RKO (cell line): Measurements from ENCODE around the gene SLC6A8.
"Not testable (repeated sequence)": the region's sequence is repeated elsewhere in the genome, so short reads cannot be mapped to it uniquely, and the experiment has no call there.

Source experiments
- DNase-seq: peaks from one replicate; pipeline ENCODE4 v3.0.0-alpha.2; 2016; ENCODE audit warnings: low spot score

The SLC6A8 gene

DNA sequence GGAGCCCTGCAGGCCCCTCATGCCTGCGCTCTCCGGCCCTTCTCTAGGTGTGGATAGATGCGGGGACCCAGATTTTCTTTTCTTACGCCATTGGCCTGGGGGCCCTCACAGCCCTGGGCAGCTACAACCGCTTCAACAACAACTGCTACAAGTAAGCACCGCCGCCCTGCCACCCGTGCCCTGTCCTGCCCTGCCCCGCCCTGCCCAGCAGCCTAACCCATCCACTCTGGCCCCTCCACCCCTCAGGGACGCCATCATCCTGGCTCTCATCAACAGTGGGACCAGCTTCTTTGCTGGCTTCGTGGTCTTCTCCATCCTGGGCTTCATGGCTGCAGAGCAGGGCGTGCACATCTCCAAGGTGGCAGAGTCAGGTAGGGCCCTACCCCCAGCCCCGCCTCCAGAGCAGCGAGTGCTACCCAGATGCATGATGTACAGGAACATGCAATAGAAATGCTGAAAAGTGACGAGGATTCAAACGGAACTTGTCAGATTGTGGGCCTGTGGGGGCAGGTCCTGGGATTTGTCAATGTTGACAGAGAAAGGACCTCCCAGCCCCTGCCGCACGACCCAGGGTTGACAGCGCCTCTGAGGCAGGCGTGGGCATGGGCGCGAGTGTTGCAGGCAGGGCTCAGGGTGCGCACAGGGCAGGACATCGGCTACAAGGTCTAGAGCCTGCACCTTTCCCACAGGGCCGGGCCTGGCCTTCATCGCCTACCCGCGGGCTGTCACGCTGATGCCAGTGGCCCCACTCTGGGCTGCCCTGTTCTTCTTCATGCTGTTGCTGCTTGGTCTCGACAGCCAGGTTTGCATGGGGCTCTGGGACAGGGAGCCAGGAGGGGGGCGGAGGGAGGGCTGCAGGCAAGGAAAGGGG is 5.7 kb downstream of the SLC6A8 start:
- no peak for DNase-seq

DNA sequence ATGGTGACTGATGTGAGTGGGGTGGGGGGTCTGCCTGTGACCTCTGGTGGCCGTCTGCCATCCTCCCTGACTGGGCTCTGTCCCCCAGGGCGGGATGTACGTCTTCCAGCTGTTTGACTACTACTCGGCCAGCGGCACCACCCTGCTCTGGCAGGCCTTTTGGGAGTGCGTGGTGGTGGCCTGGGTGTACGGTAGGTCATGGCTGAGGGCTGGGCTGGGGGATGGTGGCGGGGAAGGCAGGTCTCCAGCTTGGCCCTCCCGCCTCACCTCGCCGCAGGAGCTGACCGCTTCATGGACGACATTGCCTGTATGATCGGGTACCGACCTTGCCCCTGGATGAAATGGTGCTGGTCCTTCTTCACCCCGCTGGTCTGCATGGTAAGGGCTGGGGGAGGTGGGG is 6.5 kb downstream of the SLC6A8 start:
- not testable (repeated sequence) for DNase-seq

DNA sequence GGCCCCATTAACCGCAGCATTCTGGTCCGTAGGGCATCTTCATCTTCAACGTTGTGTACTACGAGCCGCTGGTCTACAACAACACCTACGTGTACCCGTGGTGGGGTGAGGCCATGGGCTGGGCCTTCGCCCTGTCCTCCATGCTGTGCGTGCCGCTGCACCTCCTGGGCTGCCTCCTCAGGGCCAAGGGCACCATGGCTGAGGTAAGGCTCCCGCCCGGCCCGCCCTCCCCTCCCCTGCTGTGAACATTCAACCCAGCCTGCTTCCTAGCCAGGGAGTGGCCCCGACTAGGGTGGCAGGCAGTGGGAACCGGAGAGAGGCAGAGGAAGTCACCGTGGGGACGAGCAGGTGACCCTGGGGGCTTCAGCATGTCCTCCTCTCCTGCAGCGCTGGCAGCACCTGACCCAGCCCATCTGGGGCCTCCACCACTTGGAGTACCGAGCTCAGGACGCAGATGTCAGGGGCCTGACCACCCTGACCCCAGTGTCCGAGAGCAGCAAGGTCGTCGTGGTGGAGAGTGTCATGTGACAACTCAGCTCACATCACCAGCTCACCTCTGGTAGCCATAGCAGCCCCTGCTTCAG is 7.1 kb downstream of the SLC6A8 start:
- no peak for DNase-seq

DNA sequence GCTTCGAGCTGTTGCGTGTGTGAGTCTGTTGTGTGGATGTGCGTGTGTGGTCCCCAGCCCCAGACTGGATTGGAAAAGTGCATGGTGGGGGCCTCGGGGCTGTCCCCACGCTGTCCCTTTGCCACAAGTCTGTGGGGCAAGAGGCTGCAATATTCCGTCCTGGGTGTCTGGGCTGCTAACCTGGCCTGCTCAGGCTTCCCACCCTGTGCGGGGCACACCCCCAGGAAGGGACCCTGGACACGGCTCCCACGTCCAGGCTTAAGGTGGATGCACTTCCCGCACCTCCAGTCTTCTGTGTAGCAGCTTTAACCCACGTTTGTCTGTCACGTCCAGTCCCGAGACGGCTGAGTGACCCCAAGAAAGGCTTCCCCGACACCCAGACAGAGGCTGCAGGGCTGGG is 8.4 kb downstream of the SLC6A8 start:
- no peak for DNase-seq

DNA sequence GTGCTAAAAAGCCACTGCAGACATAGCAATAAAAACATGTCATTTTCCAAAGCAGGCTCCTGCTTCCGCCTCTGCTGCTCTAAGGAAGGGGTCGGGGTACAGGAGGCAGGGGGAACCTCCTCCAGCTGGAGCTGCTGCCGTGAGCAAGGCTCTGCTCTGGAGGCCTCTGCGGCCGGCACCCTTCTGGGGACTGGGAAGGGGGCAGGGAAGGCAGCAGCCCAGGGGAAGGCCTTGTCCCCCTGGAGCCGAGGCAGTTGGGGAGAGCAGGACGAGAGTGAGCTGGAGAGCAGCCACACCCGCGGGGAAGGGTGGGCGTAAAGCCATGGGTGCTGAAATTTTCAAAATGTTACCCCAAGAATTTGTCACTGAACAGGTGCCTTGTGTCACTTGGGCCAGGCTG is 8.8 kb downstream of the SLC6A8 start:
- not testable (repeated sequence) for DNase-seq

DNA sequence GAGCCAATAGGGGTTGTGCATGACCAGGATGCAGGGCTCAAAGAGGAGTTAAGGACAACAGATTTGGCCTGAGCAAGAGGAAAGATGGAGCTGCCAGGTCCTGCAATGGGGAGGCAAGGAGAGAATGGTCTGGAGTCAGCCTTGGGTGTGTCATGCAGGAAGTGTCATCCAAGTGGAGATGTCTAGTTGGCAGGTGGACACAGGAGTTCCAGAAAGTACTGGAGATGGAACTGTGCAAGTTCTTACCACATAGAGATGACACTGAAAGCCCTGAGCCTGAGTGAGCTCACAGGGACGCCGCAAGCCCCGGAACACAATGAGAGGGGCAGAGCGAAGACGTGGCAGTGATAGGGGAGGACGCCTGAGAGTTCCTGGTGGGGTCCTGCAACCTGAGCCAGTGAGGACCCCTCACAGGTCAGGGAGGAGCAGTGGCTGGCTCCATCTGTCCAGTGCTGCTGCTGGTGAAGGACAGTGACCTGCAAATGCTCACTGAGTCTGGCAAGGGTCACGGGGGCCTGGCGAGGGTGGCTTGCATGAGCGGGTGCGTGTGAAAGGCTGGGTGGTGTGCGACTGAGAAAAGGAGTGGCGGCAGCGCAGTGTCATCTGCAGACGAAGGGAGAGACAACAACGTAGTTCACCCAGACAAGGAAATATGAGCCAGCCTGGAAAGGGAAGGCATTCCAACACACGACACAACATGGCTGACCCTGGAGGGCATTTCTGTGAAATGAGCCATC is 9.4 kb downstream of the SLC6A8 start:
- DNase-seq, result not testable (repeated sequence)

DNA sequence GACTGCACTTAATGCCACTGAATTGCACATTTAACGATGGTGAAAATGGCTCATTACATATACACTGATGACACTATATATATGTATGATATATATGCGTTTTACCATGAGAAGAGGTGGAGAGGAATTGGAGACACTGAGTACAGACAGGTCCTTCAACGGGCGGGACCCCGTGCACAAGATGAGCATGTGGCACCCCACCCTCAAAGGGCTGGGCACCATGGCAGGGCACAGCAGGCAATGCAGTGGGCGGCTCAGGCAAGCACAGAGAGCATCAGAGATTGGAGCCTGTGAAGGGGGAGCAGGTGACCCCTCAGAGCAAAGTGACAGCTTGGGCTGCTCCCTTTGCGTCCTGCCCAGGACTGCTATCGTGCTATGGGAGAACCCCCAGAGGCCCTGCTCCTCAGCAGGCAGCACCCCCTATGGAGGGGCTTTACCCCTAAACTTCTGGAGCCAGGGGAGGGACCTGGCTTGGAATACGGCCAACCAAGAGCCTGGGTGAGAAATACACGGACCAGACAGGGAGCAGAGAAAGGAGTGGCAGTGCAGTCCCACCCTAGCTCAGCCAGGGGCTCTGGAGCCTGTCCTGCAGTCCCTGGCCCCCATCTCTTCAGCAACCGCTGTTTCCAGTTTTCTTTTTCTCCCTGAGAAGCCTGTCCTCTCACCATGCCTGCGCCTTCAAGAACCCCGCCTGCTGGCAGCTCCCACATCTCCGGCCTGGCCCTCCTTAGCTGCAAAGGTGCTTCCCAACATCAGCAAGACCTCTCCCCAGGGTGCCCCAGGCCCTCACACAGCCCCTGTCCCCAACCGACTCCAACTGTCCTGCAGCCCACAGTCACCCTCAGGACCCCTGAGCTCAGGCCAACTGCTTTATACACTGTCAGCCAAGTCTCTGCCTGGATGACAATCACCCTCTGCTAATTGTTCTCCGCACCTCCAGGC is 10.5 kb downstream of the SLC6A8 start:
- DNase-seq, result no peak

DNA sequence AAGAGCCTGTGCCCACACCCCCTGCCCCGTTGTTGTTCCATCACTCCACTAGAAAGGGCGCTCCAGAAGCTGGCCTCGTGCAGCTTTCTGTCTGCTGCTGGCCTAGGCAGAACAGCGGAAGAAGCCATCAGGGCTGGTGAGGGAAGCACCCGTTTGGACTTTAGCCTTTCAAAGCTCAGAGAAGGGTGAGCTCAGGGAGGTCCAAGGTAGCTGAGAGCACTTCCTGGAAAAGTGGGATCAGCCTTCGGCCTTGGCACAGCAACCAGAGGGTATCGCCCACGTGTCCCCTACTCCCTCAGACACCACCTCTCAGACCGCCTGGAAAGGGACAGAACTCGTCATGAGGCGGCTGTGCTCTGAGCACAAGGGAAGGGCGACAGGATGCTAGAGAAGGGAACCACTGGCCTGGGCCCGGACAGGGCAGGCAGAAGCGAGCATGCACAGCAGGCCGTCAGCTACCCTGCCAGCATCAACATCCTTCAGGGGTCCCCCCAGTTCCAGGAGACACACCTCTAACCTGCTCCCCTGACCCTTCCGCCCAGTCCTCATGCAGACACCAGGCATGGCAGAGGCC is 11.6 kb downstream of the SLC6A8 start:
- DNase-seq, result not testable (repeated sequence)

DNA sequence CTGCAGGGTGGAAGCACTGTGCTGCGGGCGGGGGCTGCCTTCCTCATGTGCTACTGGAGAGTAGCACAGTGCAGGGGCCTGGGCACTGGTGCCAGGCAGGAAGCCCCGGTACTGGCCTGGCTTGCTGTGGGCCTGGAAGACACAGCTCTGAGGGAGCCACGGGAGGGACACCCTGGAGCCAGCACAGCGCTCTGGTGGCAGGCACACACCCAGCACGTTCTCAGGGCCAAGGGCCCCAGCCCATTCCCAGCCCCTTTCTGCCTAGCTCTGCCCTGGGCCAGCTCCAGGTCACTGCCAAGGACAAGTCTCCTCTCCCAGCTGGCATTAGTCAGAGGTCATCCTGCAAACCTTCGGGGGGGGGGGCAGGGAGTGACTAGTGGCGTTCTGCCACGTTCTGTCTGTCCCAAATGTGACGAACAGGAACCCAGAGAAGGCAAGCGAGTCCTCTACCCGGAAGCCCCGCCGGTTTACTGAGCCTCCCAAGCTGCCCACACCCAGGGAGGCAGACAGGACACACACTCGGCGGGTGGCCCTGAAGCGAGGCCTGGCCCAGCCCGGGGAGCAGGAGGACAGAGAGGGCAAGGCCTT is 12.2 kb downstream of the SLC6A8 start:
- DNase-seq, result not testable (repeated sequence)

DNA sequence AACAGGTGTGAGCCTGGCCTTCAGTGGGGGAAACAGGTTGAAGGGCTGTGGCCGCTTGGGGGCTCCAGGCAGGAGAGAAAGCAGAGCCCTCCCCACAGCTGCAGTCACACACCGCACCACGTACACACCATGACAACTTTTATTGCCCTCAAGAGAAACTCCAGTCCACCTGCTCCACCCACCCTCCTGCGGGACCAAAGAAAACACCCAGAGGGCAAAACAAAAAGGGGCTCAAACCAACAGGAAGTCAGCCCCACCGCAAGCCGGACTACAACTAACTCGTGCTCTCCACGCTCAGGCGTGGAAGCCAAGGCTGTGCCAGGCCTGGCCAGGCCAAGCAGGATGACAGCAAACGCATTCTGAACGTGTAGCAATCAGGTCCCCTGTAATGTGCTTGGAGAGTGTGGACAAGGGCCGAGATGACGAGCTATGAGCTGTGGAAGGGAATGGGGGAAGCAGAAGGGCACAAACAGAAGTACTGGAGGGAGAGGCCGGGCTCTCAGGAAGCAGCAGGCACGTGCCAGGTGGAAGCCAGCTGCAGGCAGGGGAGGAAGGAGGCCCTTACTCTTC is 12.7 kb downstream of the SLC6A8 start:
- DNase-seq, result no peak

DNA sequence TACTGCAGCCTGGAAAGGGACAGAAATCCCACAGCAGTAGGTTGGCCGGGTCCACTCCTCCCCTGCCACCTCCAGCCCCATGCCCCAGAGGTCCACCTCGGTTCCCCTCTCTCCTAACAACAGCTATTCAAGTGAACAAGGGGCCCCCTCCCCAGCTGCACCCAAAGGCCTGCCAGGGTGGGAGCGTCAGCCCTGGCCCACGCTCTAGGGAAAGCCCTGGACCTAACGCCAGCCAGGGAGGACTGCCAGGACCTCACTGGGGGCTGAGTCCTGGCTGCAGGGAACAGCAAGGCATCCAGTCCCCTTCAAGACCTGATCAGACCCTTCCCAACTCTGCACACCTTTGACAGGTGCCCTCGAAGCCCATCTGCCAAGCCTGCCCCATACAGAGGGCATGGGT is 13.2 kb downstream of the SLC6A8 start:
- DNase-seq, result no peak

DNA sequence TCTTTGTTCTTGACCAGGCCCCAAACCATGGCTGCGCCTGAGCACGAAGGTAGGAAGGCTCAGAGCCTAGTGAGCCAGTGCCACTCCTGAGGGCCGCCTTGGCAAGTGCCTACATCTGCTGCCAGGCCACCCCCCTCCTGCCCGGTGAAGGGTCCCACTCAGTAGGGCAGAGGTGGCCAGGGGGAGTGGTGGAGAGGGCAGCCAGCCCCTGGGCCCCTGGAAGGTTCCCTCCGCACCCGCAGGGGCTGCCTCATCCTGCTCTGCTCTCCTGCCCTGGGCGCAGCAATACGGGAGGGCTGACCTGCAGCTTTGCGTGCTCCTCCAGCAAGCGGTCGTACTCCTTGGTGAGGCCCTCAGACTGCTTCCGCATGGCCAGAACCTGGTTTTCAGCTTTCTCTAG is 14.0 kb downstream of the SLC6A8 start:
- no peak for DNase-seq

DNA sequence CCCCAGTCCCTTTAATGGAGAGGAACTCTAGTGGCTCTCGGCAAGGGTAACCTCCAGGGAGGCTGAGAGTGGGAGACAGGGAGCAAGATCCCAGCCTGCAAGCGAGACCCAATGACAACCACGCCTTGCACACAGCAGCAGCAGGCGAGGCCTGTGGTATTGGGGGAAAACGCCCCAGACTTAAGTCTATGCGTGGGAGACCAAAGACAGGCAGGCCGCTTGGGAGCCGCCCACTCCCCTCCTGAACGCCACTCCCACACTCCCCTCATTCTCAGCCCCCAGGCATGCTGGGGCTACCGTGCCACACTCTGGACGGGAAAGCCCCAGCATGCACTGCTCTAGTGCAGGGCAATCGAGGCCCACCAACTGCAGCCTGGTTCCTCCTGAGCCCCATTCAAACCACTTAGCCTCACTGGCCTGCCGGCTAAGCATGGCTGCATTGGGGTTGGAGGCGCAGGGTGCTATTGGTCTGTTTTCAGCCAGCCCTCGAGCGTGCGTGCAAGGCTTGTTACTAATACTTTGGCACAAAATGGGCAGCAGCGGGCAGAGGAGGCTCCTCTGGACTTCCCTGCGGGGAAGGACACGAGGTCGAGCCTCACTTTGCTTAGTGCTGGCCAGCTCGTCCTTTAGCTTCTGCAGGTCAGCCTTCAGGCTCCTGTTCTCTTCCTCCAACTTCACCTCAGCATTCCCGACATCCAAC is 14.8 kb downstream of the SLC6A8 start:
- no peak for DNase-seq

DNA sequence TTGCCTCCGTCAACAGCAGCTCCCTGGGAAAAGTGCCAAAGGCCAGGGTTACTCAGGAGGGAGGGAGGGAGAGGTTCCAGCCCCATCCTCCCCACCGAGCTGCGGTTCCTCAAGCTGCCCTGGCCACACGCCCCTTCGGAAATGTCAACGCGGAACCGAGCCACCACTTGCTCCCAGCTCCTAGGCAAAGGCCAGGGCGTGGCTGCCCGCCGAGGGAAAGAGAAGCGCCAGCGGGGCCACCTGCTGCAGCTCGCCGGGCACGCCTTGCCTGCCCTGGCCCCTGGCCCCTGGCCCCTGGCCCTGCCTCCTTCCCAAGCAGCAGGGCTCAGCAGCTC is 15.3 kb downstream of the SLC6A8 start:
- no peak for DNase-seq

DNA sequence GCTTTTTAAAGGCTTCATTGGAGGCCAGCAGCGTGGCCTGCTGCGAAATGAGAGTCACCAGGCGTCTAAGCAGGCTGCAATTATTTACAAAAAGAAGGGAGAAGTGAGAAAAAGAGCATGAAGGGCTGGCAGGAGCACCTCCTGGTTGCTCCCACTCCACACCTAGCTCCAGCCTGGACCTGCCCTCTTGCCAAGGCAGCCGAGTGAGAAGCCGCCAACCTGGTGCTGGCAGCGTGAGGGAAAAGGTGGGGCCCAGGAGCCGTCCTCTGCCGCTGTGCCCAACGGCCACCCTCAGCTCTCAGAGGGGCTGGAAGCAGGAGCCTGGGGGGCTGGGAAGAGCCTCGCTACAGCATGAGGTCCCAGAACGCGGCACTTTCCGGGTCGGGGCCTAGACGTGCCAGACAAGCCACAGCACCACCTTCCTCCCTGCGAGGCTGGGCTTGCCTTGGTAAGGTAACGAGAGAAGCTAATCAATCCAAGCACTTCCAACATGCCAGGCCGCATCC is 16.3 kb downstream of the SLC6A8 start:
- no peak for DNase-seq

DNA sequence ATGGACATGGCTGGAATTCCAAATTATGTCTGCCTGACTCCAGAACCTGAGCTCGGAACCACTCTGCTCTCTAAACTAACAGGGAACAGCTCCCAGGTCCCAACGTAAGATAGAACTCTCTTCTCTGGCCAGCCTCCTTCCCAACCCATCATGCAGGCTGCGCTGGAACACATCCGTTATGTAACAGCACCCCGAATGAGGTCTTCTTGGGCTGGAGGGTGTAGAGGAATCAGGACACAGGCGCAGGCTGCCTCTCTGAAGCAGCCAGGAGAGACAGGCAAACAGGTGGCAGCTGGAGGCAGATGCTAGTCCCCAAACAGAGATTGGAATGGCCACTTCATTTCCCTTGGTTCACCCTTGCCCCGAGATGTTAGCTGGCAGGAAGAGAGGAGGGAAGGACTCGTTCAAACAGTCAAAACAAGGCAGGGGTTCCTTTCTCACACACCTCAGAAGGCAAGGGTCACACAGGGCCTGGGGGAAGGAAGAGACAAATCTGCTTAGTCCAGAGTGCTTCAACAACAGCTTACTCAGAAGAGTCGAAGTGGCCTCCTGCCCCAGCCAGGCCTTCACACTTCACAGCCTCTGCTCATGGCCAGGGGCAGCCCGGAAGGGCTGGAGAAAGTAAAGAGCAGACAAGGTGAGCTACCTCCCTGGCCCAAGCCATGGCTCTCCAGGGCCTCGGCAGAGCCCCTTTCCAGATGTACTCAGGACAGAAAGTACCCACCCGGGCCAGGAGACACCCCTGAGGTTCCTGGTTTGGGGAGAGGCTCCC is 17.1 kb downstream of the SLC6A8 start:
- not testable (repeated sequence) for DNase-seq

DNA sequence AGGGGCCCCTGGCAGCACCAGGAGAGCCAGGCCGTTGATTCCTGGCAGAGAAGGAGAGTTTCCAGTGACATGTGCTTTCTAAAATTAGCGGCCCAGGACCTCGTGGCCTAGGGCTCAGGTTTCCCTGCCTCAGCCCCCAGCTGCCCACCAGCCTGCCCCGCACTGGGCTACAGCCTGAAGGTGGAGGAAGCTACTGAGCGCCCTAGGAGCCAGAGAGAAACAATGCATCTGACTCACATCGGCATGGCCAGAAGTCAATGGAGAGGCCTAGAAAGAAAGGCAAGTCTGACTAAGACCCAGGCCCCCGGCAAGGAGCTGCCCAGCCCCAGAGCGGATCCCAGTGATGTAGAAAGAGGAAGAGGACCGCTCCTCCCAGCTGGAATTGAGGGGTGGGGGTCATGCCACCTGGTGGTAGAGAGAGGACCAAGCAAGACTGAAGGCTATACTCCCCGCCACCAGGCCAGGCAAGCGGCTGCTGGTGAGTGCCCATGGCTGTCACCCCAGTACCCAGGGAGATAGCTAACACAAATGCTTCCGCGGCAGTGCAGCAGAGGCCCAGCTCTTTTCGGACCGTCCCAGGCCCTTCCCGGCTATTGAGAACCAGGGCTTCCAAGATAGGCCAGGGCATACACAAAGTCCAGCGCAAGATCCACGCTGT is 17.8 kb downstream of the SLC6A8 start:
- DNase-seq, result not testable (repeated sequence)

DNA sequence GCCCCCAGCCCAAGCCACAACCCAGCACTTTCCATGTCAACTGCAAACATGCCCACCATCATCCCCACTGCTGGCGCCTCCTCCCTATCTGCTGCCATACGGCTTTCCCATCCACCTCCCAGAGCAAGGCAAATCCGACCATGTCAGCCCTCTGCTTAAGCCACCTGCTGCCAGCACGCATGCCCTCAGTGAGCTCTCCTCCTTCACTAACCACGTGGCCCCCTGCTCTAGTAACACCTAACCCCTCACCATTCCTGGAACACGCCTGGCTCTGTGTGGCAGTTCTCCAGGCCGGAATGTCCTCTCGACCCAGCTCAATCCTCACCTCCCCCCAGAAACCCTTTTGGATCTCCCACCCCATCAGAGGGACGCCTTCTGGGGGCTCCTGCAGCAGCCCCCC is 19.1 kb downstream of the SLC6A8 start:
- DNase-seq, result no peak

DNA sequence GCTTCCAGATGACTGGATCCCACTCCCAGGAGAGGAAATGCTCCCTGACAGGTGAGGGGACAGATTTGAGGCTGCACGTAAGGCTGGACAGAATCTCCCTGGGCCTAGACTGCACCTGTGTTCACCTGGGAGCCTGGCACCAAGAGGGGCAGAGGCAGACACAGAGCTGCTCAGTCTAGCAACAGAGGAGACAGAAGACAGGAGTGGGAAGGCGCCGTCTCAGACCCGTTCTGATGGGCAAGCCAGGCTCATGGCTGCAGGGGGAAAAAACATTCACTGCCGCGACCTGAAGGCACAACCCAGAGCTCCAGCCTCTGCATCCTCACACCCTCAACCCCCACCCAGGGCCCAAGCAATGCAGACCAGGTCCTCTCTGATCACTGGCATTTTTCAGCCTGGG is 19.7 kb downstream of the SLC6A8 start:
- DNase-seq, result no peak
